Caco-2 (cell line): ENCODE measurements around the gene PHACTR1. TPM values are rescaled to one million over a fixed set of nuclear protein-coding genes. Genes with fewer than 3 reads are reported as not detected.

Experiments
- BruUV-seq: library from RNA; stranded (reverse); fragments of 400-500 nt; replicated peaks from 2 replicates; lab custom pipeline; 2021; lab: Mats Ljungman, UMichigan
- CTCF ChIA-PET: fragments of 300-600 bp; sonication (Branson Sonifier 250); formaldehyde crosslinking; loops from one replicate; lab custom pipeline; 2022; ENCODE audit warnings: antibody characterized with exemption; lab: Charles Lee
- POLR2A ChIA-PET: fragments of 300-600 bp; sonication (Branson Sonifier 250); formaldehyde crosslinking; loops from one replicate; lab custom pipeline; 2022; ENCODE audit warnings: antibody characterized with exemption; lab: Charles Lee
- DNase-seq, 2 experiments: peaks; one replicate each; pipeline versions ENCODE4 v3.0.0 to v3.0.0-alpha.2; 2020 to 2022
- H3K27me3 ChIP-seq: replicated peaks from 2 replicates; pipeline ENCODE4 v1.6.0; 2011; ENCODE audit warnings: low read length; ENCODE audit not compliant: control insufficient read depth, insufficient read depth
- H3K36me3 ChIP-seq: 2 replicates; pipeline ENCODE4 v1.5.1; 2011; ENCODE audit warnings: low read length; ENCODE audit not compliant: control insufficient read depth, insufficient read depth
- H3K4me1 ChIP-seq: fragments of 250-450 bp; sonication (Bioruptor Pico); 2 replicates; pipeline ENCODE4 v1.5.1; 2020; ENCODE audit warnings: mild to moderate bottlenecking
- H3K4me3 ChIP-seq: 2 replicates; pipeline ENCODE4 v1.5.1; 2011; ENCODE audit warnings: low read depth, mild to moderate bottlenecking, control low read depth, low read length
- H3K9me3 ChIP-seq: fragments of 250-450 bp; sonication (Bioruptor Pico); 2 replicates; pipeline ENCODE4 v1.5.1; 2020; ENCODE audit warnings: mild to moderate bottlenecking, moderate library complexity
- H3K27ac Mint-ChIP-seq: one replicate; pipeline ENCODE4 v1.8.0; 2022; ENCODE audit warnings: mixed read lengths; ENCODE audit not compliant: unreplicated experiment
- H3K27me3 Mint-ChIP-seq: one replicate; pipeline ENCODE4 v1.8.0; 2022; ENCODE audit warnings: mixed read lengths; ENCODE audit not compliant: insufficient read depth, unreplicated experiment
- H3K36me3 Mint-ChIP-seq: one replicate; pipeline ENCODE4 v1.8.0; 2022; ENCODE audit warnings: mild to moderate bottlenecking, mixed read lengths; ENCODE audit not compliant: insufficient read depth, unreplicated experiment
- H3K4me1 Mint-ChIP-seq: one replicate; pipeline ENCODE4 v1.8.0; 2022; ENCODE audit warnings: low read depth, mixed read lengths; ENCODE audit not compliant: unreplicated experiment
- H3K4me3 Mint-ChIP-seq: one replicate; pipeline ENCODE4 v1.8.0; 2022; ENCODE audit warnings: mild to moderate bottlenecking, moderate library complexity, mixed read lengths; ENCODE audit not compliant: unreplicated experiment
- H3K9me3 Mint-ChIP-seq: one replicate; pipeline ENCODE4 v1.8.0; 2022; ENCODE audit warnings: mixed read lengths; ENCODE audit not compliant: unreplicated experiment
- CTCF ChIP-seq, 2 experiments: fragments of 200-600 bp in 1 of 2; IDR thresholded peaks; 1 replicate in 1 of 2; 2 replicates in 1 of 2; pipeline versions ENCODE4 v1.5.1 to v1.8.0; 2011 to 2022; ENCODE audit warnings: antibody characterized with exemption in 1 of 2, control low read depth in 1 of 2, inconsistent platforms in 1 of 2, low read depth in 1 of 2, low read length in 1 of 2, mild to moderate bottlenecking in 1 of 2, moderate library complexity in 1 of 2; ENCODE audit not compliant: insufficient read depth in 1 of 2, severe bottlenecking in 1 of 2, unreplicated experiment in 1 of 2
- intact Hi-C: fragments of 100-400 bp; cut with micrococcal nuclease; formaldehyde crosslinking; loops from one replicate; pipeline ENCODE4 v1.10.0; 2022; ENCODE audit not compliant: unreplicated experiment
- total RNA-seq: library from RNA; stranded (reverse); gene quantifications from 2 replicates; pipeline ENCODE4 v1.2.3, GENCODE V29; 2022

PHACTR1 gene
- total RNA-seq, 1 experiment from 2014 or later, result 0.41 TPM

GRCh38 chr6:12823847-12824246, 107.3 kb downstream of the PHACTR1 start:
- CTCF ChIA-PET, result no interaction called here
- no peaks in the 10 kb centered on the region for H3K4me1 ChIP-seq
- no TSS peak for BruUV-seq
- H3K9me3 Mint-ChIP-seq, result no peaks in the 10 kb centered on the region
- H3K27me3 Mint-ChIP-seq, result peaks cover 23% of the 10 kb centered on the region
- H3K27ac Mint-ChIP-seq, result no peak overlapping the region
- POLR2A ChIA-PET, result no interaction called here
- H3K4me1 Mint-ChIP-seq, result no peaks in the 10 kb centered on the region
- intact Hi-C loops, result no loop called here
- no peaks in the 10 kb centered on the region for H3K9me3 ChIP-seq
- peaks cover 1% of the 10 kb centered on the region; the same call in 1 of the 2 replicates for H3K27me3 ChIP-seq
- no peaks in the 10 kb centered on the region for H3K36me3 ChIP-seq
- no peak overlapping the region for H3K4me3 ChIP-seq
- H3K4me3 Mint-ChIP-seq, result no peak overlapping the region
- no peak for DNase-seq
- no peaks in the 10 kb centered on the region for H3K36me3 Mint-ChIP-seq
- TF ChIP-seq CTCF (IDR thresholded peaks at IDR 0.05; ENCODE audit: insufficient read depth in 1 of 2, low read depth in 1 of 2, low read length in 1 of 2, severe bottlenecking in 1 of 2, unreplicated experiment in 1 of 2), result no peak

GRCh38 chr6:12826584-12826983, 110.0 kb downstream of the PHACTR1 start:
- no peaks in the 10 kb centered on the region for H3K27me3 ChIP-seq
- no peaks in the 10 kb centered on the region for H3K36me3 Mint-ChIP-seq
- intact Hi-C loops, result no loop called here
- ChIA-PET CTCF (no interaction called here), POLR2A (no interaction called here)
- H3K4me1 ChIP-seq, result no peaks in the 10 kb centered on the region
- TF ChIP-seq CTCF (IDR thresholded peaks at IDR 0.05; ENCODE audit: insufficient read depth in 1 of 2, low read depth in 1 of 2, low read length in 1 of 2, severe bottlenecking in 1 of 2, unreplicated experiment in 1 of 2), result no peak
- BruUV-seq, result no TSS peak
- no peaks in the 10 kb centered on the region for H3K9me3 Mint-ChIP-seq
- H3K4me1 Mint-ChIP-seq, result no peaks in the 10 kb centered on the region
- H3K27me3 Mint-ChIP-seq, result peaks cover 20% of the 10 kb centered on the region
- H3K9me3 ChIP-seq, result no peaks in the 10 kb centered on the region
- DNase-seq, result no peak
- H3K4me3 Mint-ChIP-seq, result no peak overlapping the region
- no peaks in the 10 kb centered on the region for H3K36me3 ChIP-seq
- H3K4me3 ChIP-seq, result no peak overlapping the region
- no peak overlapping the region for H3K27ac Mint-ChIP-seq

- no peaks in the 10 kb centered on the region for H3K4me1 ChIP-seq
- H3K36me3 ChIP-seq, result no peaks in the 10 kb centered on the region
- H3K4me3 ChIP-seq, result no peak overlapping the region
- Mint-ChIP-seq H3K4me1 (no peaks in the 10 kb centered on the region), H3K36me3 (no peaks in the 10 kb centered on the region), H3K4me3 (no peak overlapping the region), H3K9me3 (no peaks in the 10 kb centered on the region), H3K27me3 (peaks cover 14% of the 10 kb centered on the region), H3K27ac (no peak overlapping the region)
- intact Hi-C loops, result no loop called here
- H3K9me3 ChIP-seq, result no peaks in the 10 kb centered on the region
- H3K27me3 ChIP-seq, result no peaks in the 10 kb centered on the region
- ChIA-PET CTCF (no interaction called here), POLR2A (no interaction called here)
- no TSS peak for BruUV-seq
- TF ChIP-seq CTCF (IDR thresholded peaks at IDR 0.05; ENCODE audit: insufficient read depth in 1 of 2, low read depth in 1 of 2, low read length in 1 of 2, severe bottlenecking in 1 of 2, unreplicated experiment in 1 of 2), result no peak
- DNase-seq, result no peak
These were observed 111.4 kb downstream of the PHACTR1 start for GRCh38 chr6:12827921-12828320.
